ENCODE data around the gene PIGR. TPM values are rescaled to one million over a fixed set of nuclear protein-coding genes. Genes with fewer than 3 reads are reported as not detected.

The PIGR gene
- total and polyA plus RNA-seq, 2 donors (not counting 3 experiments of a cell fraction or from before 2014, with no cell fraction given): not detected

DNA sequence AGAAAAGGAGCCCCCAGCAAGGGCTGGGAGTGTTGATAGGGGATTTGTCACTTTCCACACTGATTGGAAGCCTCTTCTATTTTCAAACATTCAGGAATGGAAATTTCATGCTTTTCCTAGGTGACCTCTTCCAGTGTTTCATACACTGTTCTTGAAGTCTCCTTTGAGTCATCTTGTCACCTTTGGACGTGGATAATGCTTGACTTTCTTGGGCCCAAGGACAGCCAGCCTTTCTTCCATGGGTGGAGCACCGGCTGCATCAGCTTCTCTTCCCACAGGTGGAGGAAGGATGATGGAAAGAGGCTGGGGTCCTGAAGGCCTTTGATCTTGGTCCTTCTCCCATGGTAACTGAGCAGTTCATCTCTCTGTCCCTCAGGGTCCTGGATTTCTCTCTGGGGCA is 11.9 kb upstream of the PIGR start:
- Histone ChIP-seq H3K27me3 (ENCODE audit: control insufficient read depth in 2 of 2, insufficient read depth in 2 of 2, low read length in 2 of 2) (peaks cover 2 to 3% of the 10 kb centered on the region in 2 experiments), H3K9ac (replicated peaks; ENCODE audit: extremely low read depth, insufficient read depth, low read length) (no peak overlapping the region), H3K4me2 (ENCODE audit: insufficient read depth, low read length) (no peak overlapping the region), H3K9me3 (replicated peaks; ENCODE audit: control insufficient read depth, insufficient read depth, low read length) (no peaks in the 10 kb centered on the region), H2AFZ (ENCODE audit: low read depth, low read length) (no peak overlapping the region), H3K4me1 (ENCODE audit: control insufficient read depth, extremely low read depth, insufficient read depth, low read length) (no peaks in the 10 kb centered on the region), H3K9me1 (replicated peaks; ENCODE audit: control insufficient read depth, extremely low read depth, insufficient read depth, low read length) (no peaks in the 10 kb centered on the region), H3K4me3 (replicated peaks in 1 of 3; ENCODE audit: insufficient read depth in 1 of 3, low read depth in 1 of 3, low read length in 3 of 3) (no peak overlapping the region), H3K27ac (ENCODE audit: insufficient read depth, low read depth, low read length) (no peak overlapping the region), H3K79me2 (ENCODE audit: control insufficient read depth, insufficient read depth, low read length) (no peaks in the 10 kb centered on the region), H4K20me1 (replicated peaks; ENCODE audit: control insufficient read depth, extremely low read depth, insufficient read depth, low read length) (no peaks in the 10 kb centered on the region), H3K36me3 (ENCODE audit: control insufficient read depth in 2 of 2, extremely low read depth in 1 of 2, insufficient read depth in 2 of 2, low read length in 2 of 2) (no peaks in the 10 kb centered on the region)
- dilution Hi-C loops (cut with MboI; ENCODE audit: extremely low pct_ligation_motif_present, low sequenced_read_pairs) (no loop called here), intact Hi-C loops (cut with micrococcal nuclease) (no loop called here)
- ChIA-PET CTCF (interaction anchor here (1.1 kb wide), 2 partner anchors 45 to 47 kb away, joined by 3 read pairs; no protein-coding TSS in a partner anchor), POLR2A (no interaction called here)
- no peak for TF ChIP-seq POLR2A (IDR thresholded peaks at IDR 0.05; ENCODE audit: low read depth, low read length)
- TF ChIP-seq FOS (IDR thresholded peaks at IDR 0.05; ENCODE audit: borderline replicate concordance, insufficient read depth, low read length): no peak
- TF ChIP-seq JUN (IDR thresholded peaks at IDR 0.05; ENCODE audit: borderline replicate concordance, insufficient read depth, insufficient read length, low read depth): no peak
- TF ChIP-seq EZH2 (IDR thresholded peaks at IDR 0.05; ENCODE audit: borderline replicate concordance, low read depth, low read length, severe bottlenecking): no peak
- TF ChIP-seq MYC (IDR thresholded peaks at IDR 0.05; ENCODE audit: low read depth, low read length): no peak
- TF ChIP-seq GATA2 (IDR thresholded peaks at IDR 0.05; ENCODE audit: insufficient read depth, insufficient read length, low read depth, low read length): no peak
- BruUV-seq (replicated peaks): no TSS peak
- no peak for FAIRE-seq
- no peak for DNase-seq (ENCODE audit: low read depth, low spot score)

DNA sequence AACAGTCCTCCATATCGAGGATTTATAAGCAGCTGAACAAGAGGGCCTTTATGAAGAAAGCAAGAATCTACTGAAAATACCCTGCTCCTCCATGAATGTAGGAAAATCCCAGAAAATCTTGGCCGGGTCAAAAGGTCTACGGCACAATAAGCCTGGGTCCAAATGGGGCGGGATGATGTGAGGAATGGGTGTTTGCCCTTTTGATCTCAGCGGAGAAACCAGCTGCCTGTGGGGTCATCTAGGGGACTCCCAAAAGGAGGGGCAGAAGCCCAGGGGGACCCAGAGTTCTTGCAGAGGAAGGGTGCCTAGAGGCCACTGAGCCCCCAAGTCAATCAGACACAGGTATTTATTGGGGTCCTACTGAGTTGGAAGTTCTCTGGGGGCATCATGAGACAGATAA is 11.4 kb upstream of the PIGR start:
- no TSS peak for BruUV-seq (replicated peaks)
- H4K20me1 ChIP-seq (replicated peaks; ENCODE audit: control insufficient read depth, extremely low read depth, insufficient read depth, low read length): no peaks in the 10 kb centered on the region

More for the DNA sequence above, 11.4 kb upstream of the PIGR start:
- ChIA-PET CTCF (interaction anchor here (1.1 kb wide), 2 partner anchors 45 to 48 kb away, joined by 3 read pairs; no protein-coding TSS in a partner anchor), POLR2A (no interaction called here)
- H3K27ac ChIP-seq (ENCODE audit: insufficient read depth, low read depth, low read length): no peak overlapping the region
- DNase-seq (ENCODE audit: low read depth, low spot score): no peak
- H3K36me3 ChIP-seq (ENCODE audit: control insufficient read depth in 2 of 2, extremely low read depth in 1 of 2, insufficient read depth in 2 of 2, low read length in 2 of 2): no peaks in the 10 kb centered on the region
- FAIRE-seq: no peak
- no peaks in the 10 kb centered on the region for H3K9me1 ChIP-seq (replicated peaks; ENCODE audit: control insufficient read depth, extremely low read depth, insufficient read depth, low read length)
- TF ChIP-seq JUN (IDR thresholded peaks at IDR 0.05; ENCODE audit: borderline replicate concordance, insufficient read depth, insufficient read length, low read depth) (no peak), FOS (IDR thresholded peaks at IDR 0.05; ENCODE audit: borderline replicate concordance, insufficient read depth, low read length) (no peak), MYC (IDR thresholded peaks at IDR 0.05; ENCODE audit: low read depth, low read length) (no peak), POLR2A (IDR thresholded peaks at IDR 0.05; ENCODE audit: low read depth, low read length) (no peak), POLR2AphosphoS5 (IDR thresholded peaks at IDR 0.05; ENCODE audit: insufficient read depth, low read depth, low read length) (no peak), GATA2 (IDR thresholded peaks at IDR 0.05; ENCODE audit: insufficient read depth, insufficient read length, low read depth, low read length) (no peak), EZH2 (IDR thresholded peaks at IDR 0.05; ENCODE audit: borderline replicate concordance, low read depth, low read length, severe bottlenecking) (no peak)
- TF ChIP-seq, protein P1, sequence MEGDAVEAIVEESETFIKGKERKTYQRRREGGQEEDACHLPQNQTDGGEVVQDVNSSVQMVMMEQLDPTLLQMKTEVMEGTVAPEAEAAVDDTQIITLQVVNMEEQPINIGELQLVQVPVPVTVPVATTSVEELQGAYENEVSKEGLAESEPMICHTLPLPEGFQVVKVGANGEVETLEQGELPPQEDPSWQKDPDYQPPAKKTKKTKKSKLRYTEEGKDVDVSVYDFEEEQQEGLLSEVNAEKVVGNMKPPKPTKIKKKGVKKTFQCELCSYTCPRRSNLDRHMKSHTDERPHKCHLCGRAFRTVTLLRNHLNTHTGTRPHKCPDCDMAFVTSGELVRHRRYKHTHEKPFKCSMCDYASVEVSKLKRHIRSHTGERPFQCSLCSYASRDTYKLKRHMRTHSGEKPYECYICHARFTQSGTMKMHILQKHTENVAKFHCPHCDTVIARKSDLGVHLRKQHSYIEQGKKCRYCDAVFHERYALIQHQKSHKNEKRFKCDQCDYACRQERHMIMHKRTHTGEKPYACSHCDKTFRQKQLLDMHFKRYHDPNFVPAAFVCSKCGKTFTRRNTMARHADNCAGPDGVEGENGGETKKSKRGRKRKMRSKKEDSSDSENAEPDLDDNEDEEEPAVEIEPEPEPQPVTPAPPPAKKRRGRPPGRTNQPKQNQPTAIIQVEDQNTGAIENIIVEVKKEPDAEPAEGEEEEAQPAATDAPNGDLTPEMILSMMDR (IDR thresholded peaks at IDR 0.05; ENCODE audit: extremely low read depth in 1 of 2, insufficient read depth in 1 of 2, low read depth in 1 of 2, low read length in 2 of 2): no peak
- TF ChIP-seq, protein P2, sequence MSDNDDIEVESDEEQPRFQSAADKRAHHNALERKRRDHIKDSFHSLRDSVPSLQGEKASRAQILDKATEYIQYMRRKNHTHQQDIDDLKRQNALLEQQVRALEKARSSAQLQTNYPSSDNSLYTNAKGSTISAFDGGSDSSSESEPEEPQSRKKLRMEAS (IDR thresholded peaks at IDR 0.05; ENCODE audit: insufficient read depth, insufficient read length): no peak
- no peak overlapping the region for H3K4me2 ChIP-seq (ENCODE audit: insufficient read depth, low read length)
- H3K9me3 ChIP-seq (replicated peaks; ENCODE audit: control insufficient read depth, insufficient read depth, low read length): no peaks in the 10 kb centered on the region
- H3K4me3 ChIP-seq (replicated peaks in 1 of 3; ENCODE audit: insufficient read depth in 1 of 3, low read depth in 1 of 3, low read length in 3 of 3): no peak overlapping the region
- no peak overlapping the region for H2AFZ ChIP-seq (ENCODE audit: low read depth, low read length)
- intact Hi-C loops (cut with micrococcal nuclease): no loop called here
- H3K9ac ChIP-seq (replicated peaks; ENCODE audit: extremely low read depth, insufficient read depth, low read length): no peak overlapping the region
- dilution Hi-C loops (cut with MboI; ENCODE audit: extremely low pct_ligation_motif_present, low sequenced_read_pairs): no loop called here
- peaks cover 2 to 3% of the 10 kb centered on the region in 2 experiments for H3K27me3 ChIP-seq (ENCODE audit: control insufficient read depth in 2 of 2, insufficient read depth in 2 of 2, low read length in 2 of 2)
- no peaks in the 10 kb centered on the region for H3K79me2 ChIP-seq (ENCODE audit: control insufficient read depth, insufficient read depth, low read length)
- H3K4me1 ChIP-seq (ENCODE audit: control insufficient read depth, extremely low read depth, insufficient read depth, low read length): no peaks in the 10 kb centered on the region

Measured in endothelial cell of umbilical vein (primary cell).